ENCODE measurements around the gene VAPA. TPM values are rescaled to one million over a fixed set of nuclear protein-coding genes. Genes with fewer than 3 reads are reported as not detected.

VAPA gene
- total and polyA plus RNA-seq, 2 donors (not counting 1 experiment from before 2014, with no cell fraction given) = 47.7 to 109 TPM

- H2AFZ ChIP-seq (ENCODE audit: insufficient read depth, low read depth, low read length, poor library complexity, severe bottlenecking) = no peak overlapping the region
- DNase-seq = no peak
- no peak overlapping the region for H3K9ac ChIP-seq (ENCODE audit: low read length)
- H3K9me3 ChIP-seq (ENCODE audit: control extremely low read depth in 1 of 3, control insufficient read depth in 2 of 3, insufficient read depth in 1 of 3, low read length in 2 of 3) = peaks cover 1 to 23% (median 11%) of the 10 kb centered on the region in 3 donors
- Mint-ChIP-seq H3K4me3 (no peak overlapping the region), H3K27me3 (peaks cover 24% of the 10 kb centered on the region), H3K9me3 (ENCODE audit: insufficient read depth) (peaks cover 25% of the 10 kb centered on the region), H3K4me1 (no peaks in the 10 kb centered on the region), H3K27ac (no peak overlapping the region)
- no peaks in the 10 kb centered on the region for H3K36me3 ChIP-seq (replicated peaks in 1 of 2; ENCODE audit: control extremely low read depth in 1 of 2, control insufficient read depth in 1 of 2, extremely low read depth in 1 of 2, insufficient read depth in 2 of 2, low read length in 1 of 2)
- H3K27ac ChIP-seq (ENCODE audit: low read length in 2 of 2) = no peak overlapping the region
- H3K4me3 ChIP-seq (ENCODE audit: control extremely low read depth in 1 of 5, extremely low read depth in 1 of 5, insufficient read depth in 1 of 5, low read depth in 2 of 5, low read length in 4 of 5) = no peak overlapping the region
- no peaks in the 10 kb centered on the region for H3K4me1 ChIP-seq (ENCODE audit: control insufficient read depth in 2 of 2, insufficient read depth in 2 of 2, low read length in 2 of 2)
- ATAC-seq (ENCODE audit: low read depth) = no peak
- H3K4me2 ChIP-seq (replicated peaks; ENCODE audit: low read depth, low read length, poor library complexity, severe bottlenecking) = no peak overlapping the region
- TF ChIP-seq EZH2 (IDR thresholded peaks at IDR 0.05; ENCODE audit: borderline replicate concordance, insufficient read depth, low read depth, low read length, poor library complexity, severe bottlenecking) = no peak
- TF ChIP-seq, protein P1, sequence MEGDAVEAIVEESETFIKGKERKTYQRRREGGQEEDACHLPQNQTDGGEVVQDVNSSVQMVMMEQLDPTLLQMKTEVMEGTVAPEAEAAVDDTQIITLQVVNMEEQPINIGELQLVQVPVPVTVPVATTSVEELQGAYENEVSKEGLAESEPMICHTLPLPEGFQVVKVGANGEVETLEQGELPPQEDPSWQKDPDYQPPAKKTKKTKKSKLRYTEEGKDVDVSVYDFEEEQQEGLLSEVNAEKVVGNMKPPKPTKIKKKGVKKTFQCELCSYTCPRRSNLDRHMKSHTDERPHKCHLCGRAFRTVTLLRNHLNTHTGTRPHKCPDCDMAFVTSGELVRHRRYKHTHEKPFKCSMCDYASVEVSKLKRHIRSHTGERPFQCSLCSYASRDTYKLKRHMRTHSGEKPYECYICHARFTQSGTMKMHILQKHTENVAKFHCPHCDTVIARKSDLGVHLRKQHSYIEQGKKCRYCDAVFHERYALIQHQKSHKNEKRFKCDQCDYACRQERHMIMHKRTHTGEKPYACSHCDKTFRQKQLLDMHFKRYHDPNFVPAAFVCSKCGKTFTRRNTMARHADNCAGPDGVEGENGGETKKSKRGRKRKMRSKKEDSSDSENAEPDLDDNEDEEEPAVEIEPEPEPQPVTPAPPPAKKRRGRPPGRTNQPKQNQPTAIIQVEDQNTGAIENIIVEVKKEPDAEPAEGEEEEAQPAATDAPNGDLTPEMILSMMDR (IDR thresholded peaks at IDR 0.05) = no peak
- ChIA-PET CTCF (no interaction called here), POLR2A (no interaction called here)
- H3K79me2 ChIP-seq (ENCODE audit: control insufficient read depth, insufficient read depth, low read length) = no peaks in the 10 kb centered on the region
- no CpG with 5 or more reads among the region's 3 CpGs for WGBS (ENCODE audit: insufficient coverage)
- H4K20me1 ChIP-seq (ENCODE audit: control insufficient read depth, insufficient read depth, low read length, poor library complexity, severe bottlenecking) = no peaks in the 10 kb centered on the region
- H3K27me3 ChIP-seq (replicated peaks in 1 of 4; ENCODE audit: control extremely low read depth in 1 of 4, control insufficient read depth in 3 of 4, insufficient read depth in 4 of 4, low read length in 3 of 4) = no peaks in the 10 kb centered on the region
- intact Hi-C loops (cut with micrococcal nuclease) = no loop called here
Observed at GRCh38 chr18:9996094-9996493, 82.3 kb downstream of the VAPA start.

- Histone ChIP-seq H3K79me2 (ENCODE audit: control insufficient read depth, insufficient read depth, low read length) (no peaks in the 10 kb centered on the region), H3K36me3 (replicated peaks in 1 of 2; ENCODE audit: control extremely low read depth in 1 of 2, control insufficient read depth in 1 of 2, extremely low read depth in 1 of 2, insufficient read depth in 2 of 2, low read length in 1 of 2) (no peaks in the 10 kb centered on the region), H4K20me1 (ENCODE audit: control insufficient read depth, insufficient read depth, low read length, poor library complexity, severe bottlenecking) (no peaks in the 10 kb centered on the region), H3K4me1 (ENCODE audit: control insufficient read depth in 2 of 2, insufficient read depth in 2 of 2, low read length in 2 of 2) (no peaks in the 10 kb centered on the region), H3K9me3 (ENCODE audit: control extremely low read depth in 1 of 3, control insufficient read depth in 2 of 3, insufficient read depth in 1 of 3, low read length in 2 of 3) (peaks cover 1 to 23% (median 11%) of the 10 kb centered on the region in 3 donors), H3K27me3 (replicated peaks in 1 of 4; ENCODE audit: control extremely low read depth in 1 of 4, control insufficient read depth in 3 of 4, insufficient read depth in 4 of 4, low read length in 3 of 4) (no peaks in the 10 kb centered on the region), H3K9ac (ENCODE audit: low read length) (no peak overlapping the region), H3K4me2 (replicated peaks; ENCODE audit: low read depth, low read length, poor library complexity, severe bottlenecking) (no peak overlapping the region), H3K4me3 (ENCODE audit: control extremely low read depth in 1 of 5, extremely low read depth in 1 of 5, insufficient read depth in 1 of 5, low read depth in 2 of 5, low read length in 4 of 5) (no peak overlapping the region), H2AFZ (ENCODE audit: insufficient read depth, low read depth, low read length, poor library complexity, severe bottlenecking) (no peak overlapping the region), H3K27ac (ENCODE audit: low read length in 2 of 2) (no peak overlapping the region)
- Mint-ChIP-seq H3K27ac (no peak overlapping the region), H3K4me3 (no peak overlapping the region), H3K27me3 (peaks cover 10% of the 10 kb centered on the region), H3K9me3 (ENCODE audit: insufficient read depth) (peaks cover 25% of the 10 kb centered on the region), H3K4me1 (no peaks in the 10 kb centered on the region)
- CTCF ChIA-PET = no interaction called here
- TF ChIP-seq, protein P1 (IDR thresholded peaks at IDR 0.05) = no peak
- TF ChIP-seq EZH2 (IDR thresholded peaks at IDR 0.05; ENCODE audit: borderline replicate concordance, insufficient read depth, low read depth, low read length, poor library complexity, severe bottlenecking) = no peak
- ATAC-seq (ENCODE audit: low read depth) = no peak
- intact Hi-C loops (cut with micrococcal nuclease) = no loop called here
- WGBS (ENCODE audit: insufficient coverage) = 100% methylated on average over 1 of the region's 1 CpG
- POLR2A ChIA-PET = no interaction called here
- DNase-seq = no peak
Observed at GRCh38 chr18:9997711-9998110, 83.9 kb downstream of the VAPA start.

Measured in B cell (primary cell).